Stimulated activated CD8-positive, alpha-beta memory T cell treated with anti-CD3 and anti-CD28 coated beads, Interleukin-15, amount 100 ng/mL, for 48 hours (primary cell): ENCODE results near the gene RGMB.

Source experiments
- DNase-seq, 2 donors: peaks; one replicate each; pipeline ENCODE4 v3.0.0-alpha.2; 2020; ENCODE audit warnings: low read depth in 2 of 2

RGMB gene

DNA sequence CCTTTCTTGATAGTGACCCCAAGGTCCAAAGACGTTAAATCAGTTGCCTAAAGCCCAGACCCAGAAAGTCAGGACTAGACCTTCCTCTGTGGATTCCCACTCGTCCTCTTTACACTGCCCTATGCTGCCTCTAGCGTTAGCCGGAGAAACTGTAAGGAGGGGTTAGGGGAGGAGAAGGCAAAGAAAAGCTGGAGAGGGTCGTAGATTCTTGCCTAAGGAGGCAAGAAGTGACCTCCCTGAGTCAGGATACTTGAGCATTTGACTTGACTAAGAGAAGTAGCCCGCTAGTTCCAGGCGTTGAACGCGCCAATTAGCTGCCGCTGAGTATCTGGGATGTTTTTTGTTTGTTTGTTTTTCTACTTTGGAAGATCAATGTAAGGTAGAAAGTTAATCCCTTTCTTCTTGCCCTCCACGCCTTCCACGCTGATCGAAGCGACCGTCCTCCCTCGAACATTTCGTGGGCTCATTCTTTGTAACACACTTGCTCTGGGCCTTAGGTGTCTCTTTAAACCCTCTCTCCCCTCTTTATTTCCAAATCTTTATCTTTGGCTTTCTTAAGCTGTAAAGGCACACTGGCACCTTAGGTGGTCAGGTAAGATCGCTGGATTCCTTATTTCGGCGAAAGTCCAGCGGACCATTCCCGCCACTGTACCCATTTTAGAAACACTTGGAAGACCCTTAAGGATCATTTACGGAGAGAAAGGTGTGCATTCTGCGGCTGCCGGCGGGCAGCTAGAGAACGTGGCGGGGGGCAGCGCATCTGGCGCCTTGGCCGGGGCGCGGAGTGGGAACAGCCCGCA is 5.1 kb upstream of the RGMB start:
- DNase-seq = no peak

DNA sequence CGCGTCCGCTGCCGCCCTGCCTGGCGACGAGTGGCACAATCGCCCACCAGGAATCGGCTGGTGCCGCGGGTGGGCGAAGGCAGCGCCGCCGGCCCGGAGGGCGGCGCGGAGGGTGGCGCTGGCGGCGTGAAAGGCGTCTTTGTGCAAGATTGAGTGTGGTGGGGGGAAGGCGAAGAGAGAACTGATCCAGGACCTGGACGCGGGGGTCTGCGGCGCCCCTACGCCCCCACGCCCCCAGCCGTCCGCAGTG is 4.6 kb upstream of the RGMB start:
- DNase-seq = no peak

DNA sequence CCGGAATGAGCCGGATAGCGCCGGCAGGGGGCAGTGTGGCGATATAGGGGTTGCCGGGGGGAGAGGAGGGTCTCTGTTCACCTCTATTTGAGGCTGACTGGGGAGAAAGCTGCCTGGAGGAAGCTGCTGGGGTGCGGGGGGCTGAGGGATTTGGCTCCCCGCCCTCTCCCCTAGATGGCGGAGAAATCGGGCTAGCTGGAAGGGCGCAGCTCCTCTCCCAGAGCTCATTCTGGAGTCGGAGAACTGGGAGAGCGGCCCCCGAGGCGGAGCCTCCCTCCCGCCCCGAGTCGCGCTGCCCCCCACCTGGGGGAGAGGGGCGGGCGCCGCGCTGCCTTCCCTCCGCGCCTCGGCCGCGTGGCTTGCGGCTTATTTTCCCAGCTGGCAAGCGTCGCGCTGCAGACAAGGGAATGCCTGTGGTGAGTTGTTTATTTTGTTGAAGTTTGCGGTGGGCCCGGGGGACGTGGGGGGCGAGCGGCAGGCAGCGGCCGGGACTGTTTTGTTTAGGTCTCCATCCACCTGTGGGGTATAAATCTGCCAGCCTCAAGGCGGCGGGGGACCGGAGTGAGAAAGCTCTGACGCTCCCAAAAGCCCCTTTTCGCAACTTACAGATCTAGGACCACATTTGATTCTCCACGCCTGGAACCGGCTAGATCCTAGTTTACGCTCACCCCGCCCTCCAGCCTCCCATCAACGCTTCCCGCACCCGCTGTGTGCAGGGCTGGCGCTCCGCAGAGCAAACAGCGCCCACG is 4.1 kb upstream of the RGMB start:
- DNase-seq = no peak

DNA sequence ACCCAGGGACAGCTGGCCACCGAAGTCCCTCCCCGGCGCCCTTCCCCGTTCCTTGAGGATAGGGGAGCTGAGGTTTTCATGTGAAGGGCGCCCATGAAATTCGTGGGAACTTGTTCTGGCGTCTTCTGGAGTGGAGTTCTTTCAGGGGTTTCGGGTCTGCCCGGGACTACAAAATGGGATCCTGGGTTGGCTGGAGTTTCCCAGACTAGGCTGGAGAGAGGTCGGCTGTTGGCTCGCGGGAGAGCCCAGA is 3.6 kb upstream of the RGMB start:
- no peak for DNase-seq

DNA sequence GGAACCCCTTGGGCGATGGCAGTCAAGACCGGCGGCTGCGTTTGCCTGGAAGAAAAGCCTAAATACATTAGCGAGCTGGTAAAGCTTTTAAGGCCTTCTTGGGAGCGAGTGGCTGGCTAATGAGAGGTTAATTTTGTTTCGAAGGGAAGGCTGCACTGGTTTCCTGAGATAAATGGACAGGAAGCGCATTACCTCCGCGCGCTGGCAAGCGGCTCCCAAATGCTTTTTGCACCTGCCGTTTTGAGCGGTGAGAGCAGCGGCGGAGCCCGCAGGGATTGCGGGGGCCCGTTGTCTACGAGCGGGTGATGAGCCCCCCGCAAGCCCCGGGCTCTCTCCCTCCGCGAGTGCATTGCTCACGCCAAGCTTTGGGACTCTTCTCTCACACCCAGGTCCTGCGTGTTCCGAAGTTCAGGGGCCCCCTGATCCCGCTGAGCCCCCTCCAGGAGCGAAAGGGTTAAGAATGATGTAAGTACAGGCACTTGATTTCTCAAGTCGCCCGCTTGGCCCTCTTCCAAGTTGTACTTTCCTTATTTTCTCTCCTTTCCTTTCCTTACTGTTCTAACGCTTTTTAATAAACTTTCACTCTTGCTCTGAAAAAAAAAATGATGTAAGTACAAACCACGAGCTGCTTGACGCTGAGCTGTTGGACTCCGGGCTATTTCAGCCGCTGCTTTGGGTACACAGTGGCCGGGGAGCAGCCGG is 3.1 kb upstream of the RGMB start:
- DNase-seq = no peak

DNA sequence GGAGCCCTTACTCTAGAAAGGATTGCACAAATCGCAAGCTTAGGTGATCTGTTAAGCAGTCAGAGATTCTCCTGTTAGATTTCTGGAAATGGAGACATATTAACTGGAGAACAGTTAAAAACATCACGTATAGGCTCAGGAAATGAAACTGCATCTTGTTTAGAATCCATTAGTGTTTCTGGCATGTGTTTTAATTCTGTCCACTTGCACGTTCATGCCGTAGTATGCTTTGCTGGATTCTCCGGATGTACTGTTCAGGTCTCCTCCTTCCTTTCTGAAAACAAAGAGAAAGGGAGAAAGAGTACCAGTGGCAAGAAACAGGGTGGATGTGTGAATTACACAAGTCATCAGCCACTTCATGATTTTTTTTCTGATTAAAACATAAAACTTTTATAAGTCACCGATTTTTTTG is 2.5 kb upstream of the RGMB start:
- DNase-seq = no peak

DNA sequence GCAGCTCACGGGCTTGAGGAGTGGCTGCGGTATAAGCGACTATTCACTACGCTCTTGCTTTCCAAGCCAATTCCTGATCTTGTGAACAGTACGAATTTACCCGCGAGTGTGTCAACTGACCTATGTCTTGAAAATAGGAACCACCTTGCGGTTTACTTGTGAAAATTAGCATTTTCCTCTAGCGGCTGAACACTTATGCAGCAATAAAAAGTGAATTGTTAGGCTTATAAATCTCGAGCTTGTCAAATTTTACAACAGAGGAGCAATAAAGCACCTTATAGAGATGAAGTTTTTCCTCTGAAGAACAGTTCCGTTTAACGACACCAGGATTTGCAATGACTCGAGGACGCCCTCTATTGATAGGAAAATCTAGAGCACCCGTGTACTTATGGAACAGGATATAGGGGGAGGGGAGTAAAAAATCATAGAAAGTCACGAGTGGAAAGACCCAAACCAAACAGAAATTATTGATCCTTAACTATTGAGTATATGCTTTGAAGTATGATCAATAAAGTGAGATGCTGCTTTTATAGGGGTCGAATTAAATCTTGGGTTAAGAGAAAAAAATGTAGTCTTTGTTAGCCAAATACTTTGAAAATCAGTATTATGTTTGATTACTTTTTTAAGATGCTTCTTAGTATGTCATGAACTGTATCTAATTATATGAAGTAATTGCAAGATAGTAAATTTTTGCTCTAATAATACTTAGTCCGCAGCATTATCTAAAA is 1.9 kb upstream of the RGMB start:
- no peak for DNase-seq

DNA sequence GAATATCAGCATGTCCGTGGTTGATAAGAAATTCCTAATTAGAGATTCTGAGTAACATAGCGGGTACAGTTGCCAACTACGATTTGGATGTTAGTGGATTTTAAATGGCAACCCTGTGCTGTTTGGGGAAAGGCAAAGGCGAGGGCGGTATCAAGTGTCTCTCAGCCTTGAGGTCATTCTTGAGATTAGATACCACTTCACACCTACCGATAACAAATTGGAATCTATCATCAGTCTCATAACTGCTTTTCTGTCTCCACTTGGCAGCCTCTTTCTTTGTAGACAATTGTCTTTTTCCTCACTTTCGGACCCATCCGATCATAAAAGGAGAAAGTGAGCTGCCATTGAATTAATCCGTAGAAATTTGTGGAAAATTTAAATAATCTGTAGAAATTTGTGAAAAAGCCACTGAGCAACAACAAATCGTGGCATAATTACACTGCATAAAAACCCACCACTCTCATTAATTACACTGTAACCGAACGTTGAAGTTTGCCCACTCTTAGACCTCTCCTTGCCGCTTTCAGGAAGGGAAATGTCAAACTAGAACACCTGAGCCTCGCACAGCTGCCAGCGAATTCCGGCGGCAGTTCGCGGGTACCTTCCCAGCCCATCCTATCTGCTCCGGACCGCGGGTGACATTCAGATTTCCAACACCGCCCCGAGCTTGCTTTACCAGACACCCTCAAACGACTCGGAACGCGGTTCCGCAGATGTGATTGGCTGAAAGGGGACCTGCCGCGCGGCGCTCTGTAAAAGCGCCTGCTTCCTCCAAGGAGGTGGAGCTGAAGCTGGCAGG is 849 bp upstream of the RGMB start:
- DNase-seq = no peak

DNA sequence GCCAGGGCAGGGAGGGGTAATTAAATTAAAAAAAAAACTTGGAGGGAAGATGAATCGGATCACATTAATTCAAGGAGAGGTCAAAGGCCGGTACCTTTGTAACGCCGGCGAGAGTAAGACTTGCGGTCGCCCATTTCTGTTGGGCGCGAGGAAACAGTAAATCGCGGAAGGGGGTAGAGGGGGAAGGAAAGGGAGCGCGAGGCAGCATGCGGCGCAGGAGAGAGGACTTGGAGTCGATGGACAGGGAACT is 324 bp upstream of the RGMB start:
- DNase-seq = no peak

DNA sequence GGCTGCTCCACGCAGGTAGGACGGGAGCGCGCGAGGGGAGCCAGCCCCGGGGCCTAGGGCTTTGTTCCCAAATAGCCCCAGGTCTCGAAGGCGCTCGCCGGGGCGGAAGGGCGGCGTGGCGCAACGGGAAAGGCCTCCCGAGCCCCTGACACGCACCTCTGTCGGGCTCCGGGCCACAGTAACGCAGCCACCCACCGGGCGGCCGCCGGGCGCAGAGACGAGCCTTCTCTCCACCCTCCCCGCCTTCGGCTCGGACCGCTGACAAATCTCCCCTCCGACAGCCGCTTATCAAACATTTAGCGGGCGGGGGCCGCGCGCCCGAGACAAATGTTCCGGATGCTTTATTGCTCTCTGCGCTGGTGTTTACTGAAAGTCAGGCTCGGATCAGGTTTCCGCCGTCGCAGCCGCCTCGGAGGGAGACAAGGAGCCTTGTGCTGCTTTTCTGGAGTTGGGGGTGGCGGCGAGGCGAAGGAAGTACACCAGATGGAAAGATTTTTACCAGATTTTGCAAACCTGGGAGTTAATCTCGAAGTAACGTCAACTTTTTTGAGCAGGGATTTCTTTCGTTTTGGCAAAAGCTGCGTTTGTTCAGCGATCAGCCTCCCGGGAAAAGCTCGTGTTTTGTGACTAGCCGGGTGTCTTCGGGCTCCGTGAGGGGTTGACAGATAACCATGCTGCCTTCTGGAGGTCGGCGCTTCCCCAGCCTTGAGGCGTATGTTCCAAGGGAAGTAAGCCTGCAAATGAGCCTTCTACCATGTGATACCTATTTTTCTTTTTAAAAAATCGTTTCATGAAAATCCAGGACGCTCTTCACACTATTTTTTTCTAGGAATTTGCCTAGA is 950 bp downstream of the RGMB start:
- peak in 1 of 2 donors; percentile 39 for DNase-seq

DNA sequence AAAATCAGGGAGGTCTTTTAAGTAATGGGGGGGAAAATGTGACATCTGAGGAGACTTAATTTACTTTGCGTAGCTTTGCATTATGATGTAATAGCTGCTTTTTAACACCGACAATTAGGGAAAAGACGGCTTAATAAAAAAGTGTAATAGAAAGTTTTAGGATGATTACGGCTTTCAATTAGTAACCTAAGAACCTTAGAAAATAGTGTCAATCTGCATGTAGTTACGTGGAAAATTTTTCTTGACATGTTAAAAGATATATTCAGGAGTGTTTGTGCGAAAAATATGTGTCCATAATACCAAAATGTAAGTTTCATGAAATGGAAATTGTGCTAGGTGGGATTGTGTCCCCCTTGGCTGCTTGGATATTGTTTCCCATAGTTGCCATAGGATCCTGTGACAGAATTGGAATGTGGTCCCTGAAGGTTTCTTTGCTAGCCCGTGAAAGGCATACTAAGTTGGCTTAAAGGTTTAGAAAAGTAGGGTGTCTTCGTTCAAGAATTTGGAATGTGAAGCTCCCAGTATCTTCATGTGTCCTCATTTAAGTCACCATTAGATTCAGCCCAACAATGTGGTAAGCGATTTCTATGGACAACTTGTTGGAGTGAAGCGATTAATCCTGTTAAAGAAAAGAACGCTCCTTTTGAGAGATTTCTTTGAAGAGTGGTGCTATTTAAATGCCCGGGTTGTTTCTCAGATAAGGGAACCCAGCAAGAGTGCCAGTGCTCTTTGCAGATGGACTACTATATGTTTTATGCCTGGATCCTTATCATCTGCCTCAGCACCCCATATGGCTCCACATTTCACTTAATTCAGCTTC is 2.0 kb downstream of the RGMB start:
- no peak for DNase-seq

DNA sequence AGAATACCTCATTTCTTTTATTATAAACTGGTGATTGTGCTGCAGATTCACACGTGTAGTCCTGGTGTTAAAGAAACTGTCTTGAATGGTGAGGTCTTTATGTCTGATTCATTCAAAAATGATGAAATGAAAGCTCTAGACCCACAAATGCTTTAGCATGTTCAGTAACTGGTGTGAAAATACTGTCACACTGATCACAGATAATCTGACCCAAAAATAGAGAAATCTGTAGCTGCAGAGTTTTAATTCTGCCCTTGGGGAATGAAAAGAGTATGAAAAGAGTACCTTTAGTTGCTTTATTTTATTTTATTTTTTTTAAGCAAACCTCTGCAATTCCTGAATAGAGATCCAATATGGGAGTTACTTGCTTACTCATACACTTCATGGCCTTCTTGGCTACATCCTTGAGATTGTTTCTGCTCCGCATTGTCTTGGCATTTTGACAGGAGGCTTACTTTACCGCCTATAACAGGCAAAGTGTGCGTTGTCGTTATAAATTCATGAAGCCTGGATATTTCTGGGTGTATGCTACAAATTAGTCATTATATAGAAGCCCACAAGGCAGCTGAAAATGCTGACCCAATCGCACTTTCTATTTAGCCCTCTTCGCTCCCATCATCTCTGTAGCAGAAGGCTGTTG is 2.7 kb downstream of the RGMB start:
- no peak for DNase-seq

DNA sequence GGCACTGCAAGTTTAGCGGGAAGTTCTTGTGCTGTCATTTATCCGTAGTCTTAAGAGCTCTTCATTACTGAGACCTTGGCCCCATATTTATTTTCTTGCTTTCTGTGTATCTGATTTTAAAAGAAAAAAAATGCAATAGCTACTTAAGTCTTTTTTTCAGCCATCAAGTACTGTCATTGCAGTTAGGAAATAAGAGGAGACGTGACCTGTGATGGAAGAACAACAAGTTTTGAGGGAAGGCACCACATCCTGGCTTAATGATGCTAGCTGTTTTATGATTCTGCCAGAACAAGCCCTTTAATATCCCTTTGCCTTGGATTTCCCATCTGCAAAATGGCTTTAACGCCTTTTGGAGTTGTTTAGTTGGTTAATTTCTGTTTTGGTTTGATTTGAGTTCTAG is 3.8 kb downstream of the RGMB start:
- DNase-seq = no peak

DNA sequence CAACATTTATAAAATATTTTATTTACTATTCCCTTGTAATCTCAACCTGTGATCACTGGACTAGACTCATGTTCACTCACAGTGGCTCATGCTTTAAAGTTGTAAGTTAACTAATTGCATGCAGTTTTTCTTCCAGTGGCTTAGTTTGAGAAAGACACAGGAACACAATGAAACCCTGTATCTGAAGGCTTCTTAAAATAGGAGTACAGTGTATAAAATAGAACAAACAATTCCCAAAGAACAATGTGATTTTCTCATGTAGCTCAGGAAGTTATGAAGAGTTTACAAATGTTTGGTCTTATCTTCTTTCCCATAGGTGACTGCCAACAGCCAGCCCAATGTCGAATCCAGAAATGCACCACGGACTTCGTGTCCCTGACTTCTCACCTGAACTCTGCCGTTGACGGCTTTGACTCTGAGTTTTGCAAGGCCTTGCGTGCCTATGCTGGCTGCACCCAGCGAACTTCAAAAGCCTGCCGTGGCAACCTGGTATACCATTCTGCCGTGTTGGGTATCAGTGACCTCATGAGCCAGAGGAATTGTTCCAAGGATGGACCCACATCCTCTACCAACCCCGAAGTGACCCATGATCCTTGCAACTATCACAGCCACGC is 5.9 kb downstream of the RGMB start:
- no peak for DNase-seq

DNA sequence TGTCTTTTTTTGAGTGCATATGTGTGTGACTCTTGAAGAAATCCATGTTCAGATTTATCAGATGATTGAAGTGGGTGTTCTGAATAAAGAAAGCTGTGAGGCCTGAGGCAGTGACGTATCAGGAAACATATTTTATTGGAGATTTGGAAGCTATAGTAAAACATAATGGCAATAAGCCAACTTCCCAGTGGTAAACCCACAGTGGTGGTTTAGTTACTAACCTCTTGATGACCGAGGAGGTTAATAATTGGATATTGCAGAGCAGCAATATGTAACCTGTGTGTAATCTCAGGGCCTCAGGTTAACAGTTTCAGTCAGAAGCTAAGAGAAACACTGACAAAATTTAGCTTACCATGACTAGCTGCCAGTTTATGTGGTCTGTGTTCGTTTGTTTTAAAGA is 6.9 kb downstream of the RGMB start:
- DNase-seq = no peak

DNA sequence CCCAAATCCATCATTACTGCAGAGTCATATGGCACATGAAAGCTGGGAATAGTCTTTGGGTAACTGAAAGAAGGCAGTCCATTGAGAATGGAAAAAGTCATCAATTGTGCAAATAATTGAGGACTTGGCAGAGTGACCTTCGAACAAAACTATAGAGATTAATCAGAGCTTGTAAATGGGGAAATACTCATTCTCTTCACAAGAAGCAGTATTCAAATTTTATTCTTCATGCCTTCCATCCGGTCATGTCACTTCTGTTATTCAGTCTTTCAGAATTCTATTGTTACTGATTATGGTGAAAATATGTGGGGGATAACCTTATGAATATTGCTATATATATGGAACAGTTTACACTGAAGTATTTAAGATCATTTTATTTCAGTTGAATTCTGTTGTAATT is 8.1 kb downstream of the RGMB start:
- no peak for DNase-seq

DNA sequence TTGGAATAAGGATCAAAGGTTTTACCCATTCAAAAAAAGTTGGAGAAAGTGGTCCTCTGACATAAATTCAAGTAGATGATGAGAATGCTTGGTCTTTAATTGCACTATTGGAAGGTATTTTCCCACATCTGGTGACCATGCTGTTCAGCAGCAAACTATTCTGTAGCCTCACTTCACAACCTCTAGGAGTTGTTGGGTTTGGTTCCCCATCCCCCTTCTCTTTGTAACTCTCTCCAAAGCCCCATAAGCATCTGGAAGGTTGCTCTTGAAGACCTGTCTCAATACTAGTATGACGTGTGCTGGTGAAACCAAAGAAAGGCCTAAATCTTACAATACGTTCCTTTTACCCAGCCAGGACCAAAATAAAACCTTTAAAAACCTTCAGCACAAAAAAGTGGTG is 8.5 kb downstream of the RGMB start:
- no peak for DNase-seq

DNA sequence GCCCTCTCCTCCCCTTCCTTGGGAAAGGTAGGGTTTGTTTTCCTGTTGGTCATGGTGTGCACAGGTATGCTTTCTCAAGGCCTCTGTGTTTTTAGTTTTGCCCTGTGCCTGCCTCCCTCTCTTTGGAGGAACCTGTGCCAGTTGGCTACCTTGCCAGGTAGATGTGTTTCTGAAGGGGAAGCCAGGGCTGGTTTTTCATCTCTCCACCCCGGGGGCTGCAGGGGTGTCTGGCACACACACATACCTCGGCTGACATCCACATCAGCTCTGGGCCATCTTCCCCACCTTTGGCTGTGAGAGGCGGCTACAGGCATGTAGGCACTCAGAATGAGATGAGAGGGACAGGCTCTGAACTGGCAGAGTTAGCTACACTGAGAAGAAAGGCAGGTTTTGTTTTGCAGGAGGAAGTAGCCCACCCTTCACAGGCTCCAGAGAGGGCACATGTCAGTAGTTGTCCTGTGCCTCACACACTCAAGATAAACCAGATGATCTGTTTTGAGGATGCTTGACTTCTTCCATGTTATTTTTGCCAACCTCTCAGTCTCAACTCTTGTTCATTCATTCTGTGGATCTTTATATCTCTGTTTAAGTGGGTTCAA is 9.7 kb downstream of the RGMB start:
- no peak for DNase-seq

DNA sequence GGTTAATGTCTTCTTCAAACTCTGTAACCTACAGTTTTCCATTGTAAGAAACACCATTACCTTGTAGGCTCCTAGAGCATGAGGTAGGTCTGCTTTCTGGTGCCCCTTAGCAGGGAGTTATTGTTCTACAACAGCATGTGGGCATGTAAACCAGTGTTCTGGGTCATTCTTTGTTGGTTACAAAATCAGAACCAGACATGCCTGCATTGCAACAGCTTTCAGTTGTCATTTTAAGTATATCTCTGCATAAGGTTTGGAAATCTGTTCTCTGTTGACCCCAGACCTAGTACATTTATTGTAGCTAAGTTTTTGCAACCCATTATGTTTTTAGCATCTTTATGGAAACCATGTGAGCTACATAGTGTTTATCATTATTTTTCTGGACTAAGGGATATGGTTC is 10.9 kb downstream of the RGMB start:
- DNase-seq = no peak
